Measurements from ENCODE around the gene BAHCC1. TPM values are rescaled to one million over a fixed set of nuclear protein-coding genes. Genes with fewer than 3 reads are reported as not detected.

Gene BAHCC1
- total and polyA plus RNA-seq, 9 of the 15 experiments (the other 6 are each of a cell fraction or from before 2014, with no cell fraction given): 0.14 to 26.9 (median 5.0) TPM

DNA sequence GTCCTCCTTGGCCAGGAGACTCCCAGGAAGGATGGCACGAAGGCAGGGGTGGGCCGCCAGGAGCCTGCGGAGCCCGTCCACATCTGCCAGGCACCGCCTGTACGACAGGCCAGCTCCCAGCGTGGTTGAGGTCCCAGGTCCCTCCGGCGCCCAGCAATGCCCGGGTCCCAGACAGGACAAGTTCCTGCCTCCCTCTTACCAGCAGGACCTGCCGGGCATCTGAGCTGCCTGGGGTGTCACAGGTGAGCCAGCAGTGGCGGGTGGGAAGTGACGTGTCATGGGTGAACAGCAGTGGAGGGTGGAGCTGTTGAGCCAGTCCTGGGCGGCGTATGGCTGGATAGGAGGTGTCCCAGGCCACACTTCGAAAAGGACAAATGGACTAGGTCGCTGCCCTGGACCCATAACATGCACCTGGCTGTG is 15.7 kb upstream of the BAHCC1 start (continued):
- TF ChIP-seq KDM1A (IDR thresholded peaks at IDR 0.05): no peak
- TF ChIP-seq ZNF699 (CRISPR knock-in tag; IDR thresholded peaks at IDR 0.05; ENCODE audit: insufficient replicate concordance): no peak
- TF ChIP-seq ZNF121 (CRISPR knock-in tag; conservative IDR thresholded peaks at IDR 0.05): no peak
- TF ChIP-seq CREM (IDR thresholded peaks at IDR 0.05; ENCODE audit: low read depth): peak; percentile 82
- no peak for TF ChIP-seq HNRNPLL (IDR thresholded peaks at IDR 0.05; ENCODE audit: low read depth, low read length, poor library complexity, severe bottlenecking)
- TF ChIP-seq RBM22 (IDR thresholded peaks at IDR 0.05; ENCODE audit: low read depth, low read length, poor library complexity, severe bottlenecking): no peak
- TF ChIP-seq, protein P1, sequence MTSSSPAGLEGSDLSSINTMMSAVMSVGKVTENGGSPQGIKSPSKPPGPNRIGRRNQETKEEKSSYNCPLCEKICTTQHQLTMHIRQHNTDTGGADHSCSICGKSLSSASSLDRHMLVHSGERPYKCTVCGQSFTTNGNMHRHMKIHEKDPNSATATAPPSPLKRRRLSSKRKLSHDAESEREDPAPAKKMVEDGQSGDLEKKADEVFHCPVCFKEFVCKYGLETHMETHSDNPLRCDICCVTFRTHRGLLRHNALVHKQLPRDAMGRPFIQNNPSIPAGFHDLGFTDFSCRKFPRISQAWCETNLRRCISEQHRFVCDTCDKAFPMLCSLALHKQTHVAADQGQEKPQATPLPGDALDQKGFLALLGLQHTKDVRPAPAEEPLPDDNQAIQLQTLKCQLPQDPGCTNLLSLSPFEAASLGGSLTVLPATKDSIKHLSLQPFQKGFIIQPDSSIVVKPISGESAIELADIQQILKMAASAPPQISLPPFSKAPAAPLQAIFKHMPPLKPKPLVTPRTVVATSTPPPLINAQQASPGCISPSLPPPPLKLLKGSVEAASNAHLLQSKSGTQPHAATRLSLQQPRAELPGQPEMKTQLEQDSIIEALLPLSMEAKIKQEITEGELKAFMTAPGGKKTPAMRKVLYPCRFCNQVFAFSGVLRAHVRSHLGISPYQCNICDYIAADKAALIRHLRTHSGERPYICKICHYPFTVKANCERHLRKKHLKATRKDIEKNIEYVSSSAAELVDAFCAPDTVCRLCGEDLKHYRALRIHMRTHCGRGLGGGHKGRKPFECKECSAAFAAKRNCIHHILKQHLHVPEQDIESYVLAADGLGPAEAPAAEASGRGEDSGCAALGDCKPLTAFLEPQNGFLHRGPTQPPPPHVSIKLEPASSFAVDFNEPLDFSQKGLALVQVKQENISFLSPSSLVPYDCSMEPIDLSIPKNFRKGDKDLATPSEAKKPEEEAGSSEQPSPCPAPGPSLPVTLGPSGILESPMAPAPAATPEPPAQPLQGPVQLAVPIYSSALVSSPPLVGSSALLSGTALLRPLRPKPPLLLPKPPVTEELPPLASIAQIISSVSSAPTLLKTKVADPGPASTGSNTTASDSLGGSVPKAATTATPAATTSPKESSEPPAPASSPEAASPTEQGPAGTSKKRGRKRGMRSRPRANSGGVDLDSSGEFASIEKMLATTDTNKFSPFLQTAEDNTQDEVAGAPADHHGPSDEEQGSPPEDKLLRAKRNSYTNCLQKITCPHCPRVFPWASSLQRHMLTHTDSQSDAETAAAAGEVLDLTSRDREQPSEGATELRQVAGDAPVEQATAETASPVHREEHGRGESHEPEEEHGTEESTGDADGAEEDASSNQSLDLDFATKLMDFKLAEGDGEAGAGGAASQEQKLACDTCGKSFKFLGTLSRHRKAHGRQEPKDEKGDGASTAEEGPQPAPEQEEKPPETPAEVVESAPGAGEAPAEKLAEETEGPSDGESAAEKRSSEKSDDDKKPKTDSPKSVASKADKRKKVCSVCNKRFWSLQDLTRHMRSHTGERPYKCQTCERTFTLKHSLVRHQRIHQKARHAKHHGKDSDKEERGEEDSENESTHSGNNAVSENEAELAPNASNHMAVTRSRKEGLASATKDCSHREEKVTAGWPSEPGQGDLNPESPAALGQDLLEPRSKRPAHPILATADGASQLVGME (CRISPR knock-in tag; IDR thresholded peaks at IDR 0.05): no peak
- TF ChIP-seq, protein P2, sequence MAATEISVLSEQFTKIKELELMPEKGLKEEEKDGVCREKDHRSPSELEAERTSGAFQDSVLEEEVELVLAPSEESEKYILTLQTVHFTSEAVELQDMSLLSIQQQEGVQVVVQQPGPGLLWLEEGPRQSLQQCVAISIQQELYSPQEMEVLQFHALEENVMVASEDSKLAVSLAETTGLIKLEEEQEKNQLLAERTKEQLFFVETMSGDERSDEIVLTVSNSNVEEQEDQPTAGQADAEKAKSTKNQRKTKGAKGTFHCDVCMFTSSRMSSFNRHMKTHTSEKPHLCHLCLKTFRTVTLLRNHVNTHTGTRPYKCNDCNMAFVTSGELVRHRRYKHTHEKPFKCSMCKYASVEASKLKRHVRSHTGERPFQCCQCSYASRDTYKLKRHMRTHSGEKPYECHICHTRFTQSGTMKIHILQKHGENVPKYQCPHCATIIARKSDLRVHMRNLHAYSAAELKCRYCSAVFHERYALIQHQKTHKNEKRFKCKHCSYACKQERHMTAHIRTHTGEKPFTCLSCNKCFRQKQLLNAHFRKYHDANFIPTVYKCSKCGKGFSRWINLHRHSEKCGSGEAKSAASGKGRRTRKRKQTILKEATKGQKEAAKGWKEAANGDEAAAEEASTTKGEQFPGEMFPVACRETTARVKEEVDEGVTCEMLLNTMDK (IDR thresholded peaks at IDR 0.05; ENCODE audit: borderline replicate concordance, insufficient read depth, low read depth, low read length, poor library complexity, severe bottlenecking): no peak
- TF ChIP-seq ZNF518B (CRISPR knock-in tag; IDR thresholded peaks at IDR 0.05): no peak
- no peak for TF ChIP-seq TAL1 (IDR thresholded peaks at IDR 0.05)
- no peak for TF ChIP-seq TARDBP (IDR thresholded peaks at IDR 0.05)
- TF ChIP-seq HES1 (IDR thresholded peaks at IDR 0.05; ENCODE audit: low read depth): no peak
- TF ChIP-seq, protein P3, sequence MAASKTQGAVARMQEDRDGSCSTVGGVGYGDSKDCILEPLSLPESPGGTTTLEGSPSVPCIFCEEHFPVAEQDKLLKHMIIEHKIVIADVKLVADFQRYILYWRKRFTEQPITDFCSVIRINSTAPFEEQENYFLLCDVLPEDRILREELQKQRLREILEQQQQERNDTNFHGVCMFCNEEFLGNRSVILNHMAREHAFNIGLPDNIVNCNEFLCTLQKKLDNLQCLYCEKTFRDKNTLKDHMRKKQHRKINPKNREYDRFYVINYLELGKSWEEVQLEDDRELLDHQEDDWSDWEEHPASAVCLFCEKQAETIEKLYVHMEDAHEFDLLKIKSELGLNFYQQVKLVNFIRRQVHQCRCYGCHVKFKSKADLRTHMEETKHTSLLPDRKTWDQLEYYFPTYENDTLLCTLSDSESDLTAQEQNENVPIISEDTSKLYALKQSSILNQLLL (CRISPR knock-in tag; IDR thresholded peaks at IDR 0.05; ENCODE audit: borderline replicate concordance): no peak
- no peak for TF ChIP-seq FOXJ2 (tag; IDR thresholded peaks at IDR 0.05)
